Parathyroid adenoma (tissue), 2 donors: ENCODE data around the gene MYO9B.

Source experiments
- H2AFZ ChIP-seq: fragments of 300-600 bp; sonication (generic); one replicate; pipeline ENCODE4 v1.7.0; 2017; ENCODE audit warnings: antibody characterized with exemption, mild to moderate bottlenecking
- H3K27ac ChIP-seq: fragments of 300-600 bp; sonication (generic); one replicate; pipeline ENCODE4 v1.7.0; 2017
- H3K27me3 ChIP-seq: fragments of 300-600 bp; sonication (generic); one replicate; pipeline ENCODE4 v1.7.0; 2017; ENCODE audit warnings: low read length; ENCODE audit not compliant: control insufficient read depth, insufficient read depth
- H3K36me3 ChIP-seq: fragments of 300-600 bp; sonication (generic); one replicate; pipeline ENCODE4 v1.7.0; 2017; ENCODE audit warnings: low read length; ENCODE audit not compliant: control insufficient read depth, insufficient read depth
- H3K4me1 ChIP-seq: fragments of 300-600 bp; sonication (generic); one replicate; pipeline ENCODE4 v1.7.0; 2017; ENCODE audit warnings: control low read depth
- H3K4me2 ChIP-seq: fragments of 300-600 bp; sonication (generic); one replicate; pipeline ENCODE4 v1.7.0; 2017; ENCODE audit warnings: low read length
- H3K4me3 ChIP-seq: fragments of 300-600 bp; sonication (generic); one replicate; pipeline ENCODE4 v1.7.0; 2017; ENCODE audit warnings: low read depth, low read length
- H3K79me2 ChIP-seq: fragments of 300-600 bp; sonication (generic); one replicate; pipeline ENCODE4 v1.7.0; 2017; ENCODE audit warnings: control low read depth
- H3K9ac ChIP-seq: fragments of 300-600 bp; sonication (generic); one replicate; pipeline ENCODE4 v1.7.0; 2017; ENCODE audit warnings: mild to moderate bottlenecking
- H3K9me3 ChIP-seq: fragments of 300-600 bp; sonication (generic); one replicate; pipeline ENCODE4 v1.7.0; 2017; ENCODE audit warnings: low read length; ENCODE audit not compliant: control insufficient read depth
- TF ChIP-seq, protein P1 (sequence below): fragments of 300-600 bp; sonication (generic); IDR thresholded peaks from one replicate; pipeline ENCODE4 v1.7.0; 2017; ENCODE audit warnings: antibody characterized with exemption, mild to moderate bottlenecking
- donor health status: primary hyperparathyroidism.

MYO9B gene

DNA sequence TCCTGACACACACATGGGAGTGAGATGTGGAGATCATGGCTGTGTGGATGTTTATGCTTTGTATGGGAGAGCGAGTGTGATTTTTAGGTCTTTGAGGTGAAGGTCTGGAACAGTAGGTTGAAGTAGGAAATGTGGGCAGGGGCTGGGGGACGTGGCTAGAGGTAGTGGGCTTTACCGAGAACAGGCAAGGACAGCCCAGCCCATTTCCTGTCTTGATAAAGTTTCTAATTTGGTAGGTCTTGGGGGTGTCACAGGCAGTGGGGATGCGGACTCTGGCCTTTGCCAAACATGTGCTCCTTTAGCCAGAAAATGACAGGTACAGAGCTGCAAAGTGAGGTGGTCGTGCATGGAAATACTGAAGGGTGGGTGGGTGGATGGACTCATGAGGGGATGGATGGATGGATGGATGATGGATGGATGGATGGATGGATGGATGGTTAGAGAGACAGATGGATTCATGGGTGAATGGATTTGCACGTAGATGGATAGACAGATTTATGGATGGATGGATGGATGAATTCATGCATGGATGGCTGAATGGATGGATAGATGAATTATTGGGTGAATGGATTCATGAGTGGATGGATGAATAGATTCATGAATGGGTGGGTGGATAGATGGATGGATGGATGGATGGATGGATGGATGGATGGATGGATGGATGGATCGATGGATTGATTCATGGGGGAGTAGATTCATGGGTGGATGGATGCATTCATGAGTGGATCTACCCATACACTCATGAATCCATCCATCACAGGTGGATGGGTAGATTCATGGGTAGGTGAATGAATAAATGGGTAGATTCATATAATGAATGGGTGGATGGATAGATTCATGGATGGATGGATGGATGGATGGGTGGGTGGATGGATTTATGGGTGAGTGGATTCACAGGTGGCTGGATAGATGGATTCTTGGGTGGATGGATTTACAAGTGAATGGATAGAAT, 70.2 kb downstream of the MYO9B start:
- H3K4me1 ChIP-seq, result no peaks in the 10 kb centered on the region
- H2AFZ ChIP-seq, result no peak overlapping the region
- no peaks in the 10 kb centered on the region for H3K36me3 ChIP-seq
- H3K9ac ChIP-seq, result no peak overlapping the region
- H3K27me3 ChIP-seq, result no peaks in the 10 kb centered on the region
- no peak overlapping the region for H3K4me2 ChIP-seq
- no peaks in the 10 kb centered on the region for H3K79me2 ChIP-seq
- H3K27ac ChIP-seq, result no peak overlapping the region
- no peaks in the 10 kb centered on the region for H3K9me3 ChIP-seq
- TF ChIP-seq, protein P1, sequence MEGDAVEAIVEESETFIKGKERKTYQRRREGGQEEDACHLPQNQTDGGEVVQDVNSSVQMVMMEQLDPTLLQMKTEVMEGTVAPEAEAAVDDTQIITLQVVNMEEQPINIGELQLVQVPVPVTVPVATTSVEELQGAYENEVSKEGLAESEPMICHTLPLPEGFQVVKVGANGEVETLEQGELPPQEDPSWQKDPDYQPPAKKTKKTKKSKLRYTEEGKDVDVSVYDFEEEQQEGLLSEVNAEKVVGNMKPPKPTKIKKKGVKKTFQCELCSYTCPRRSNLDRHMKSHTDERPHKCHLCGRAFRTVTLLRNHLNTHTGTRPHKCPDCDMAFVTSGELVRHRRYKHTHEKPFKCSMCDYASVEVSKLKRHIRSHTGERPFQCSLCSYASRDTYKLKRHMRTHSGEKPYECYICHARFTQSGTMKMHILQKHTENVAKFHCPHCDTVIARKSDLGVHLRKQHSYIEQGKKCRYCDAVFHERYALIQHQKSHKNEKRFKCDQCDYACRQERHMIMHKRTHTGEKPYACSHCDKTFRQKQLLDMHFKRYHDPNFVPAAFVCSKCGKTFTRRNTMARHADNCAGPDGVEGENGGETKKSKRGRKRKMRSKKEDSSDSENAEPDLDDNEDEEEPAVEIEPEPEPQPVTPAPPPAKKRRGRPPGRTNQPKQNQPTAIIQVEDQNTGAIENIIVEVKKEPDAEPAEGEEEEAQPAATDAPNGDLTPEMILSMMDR, result no peak
- H3K4me3 ChIP-seq, result no peak overlapping the region

DNA sequence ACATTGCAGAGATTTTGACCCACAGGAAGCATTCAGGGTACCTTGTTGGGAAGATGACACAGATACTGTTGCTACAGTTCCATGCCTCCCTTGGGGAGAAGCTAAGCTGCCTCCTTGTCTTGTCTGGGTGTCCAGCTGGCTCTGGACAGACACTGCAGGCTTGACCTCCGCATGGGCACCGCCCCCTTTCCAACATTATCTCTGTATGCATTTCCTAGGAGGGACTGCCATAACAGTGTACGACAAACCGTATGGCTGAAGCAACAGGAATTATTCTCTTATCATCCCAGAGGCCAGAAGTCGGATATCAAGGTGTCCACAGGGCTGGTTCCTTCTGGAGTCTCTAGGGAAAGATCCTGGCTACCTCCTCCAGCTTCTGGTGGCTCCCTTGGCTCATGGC, 72.6 kb downstream of the MYO9B start:
- H3K4me3 ChIP-seq, result no peak overlapping the region
- no peaks in the 10 kb centered on the region for H3K4me1 ChIP-seq
- H3K4me2 ChIP-seq, result no peak overlapping the region
- H3K9me3 ChIP-seq, result no peaks in the 10 kb centered on the region
- H3K9ac ChIP-seq, result no peak overlapping the region
- H2AFZ ChIP-seq, result no peak overlapping the region
- H3K36me3 ChIP-seq, result no peaks in the 10 kb centered on the region
- TF ChIP-seq, protein P1, result no peak
- H3K27ac ChIP-seq, result no peak overlapping the region
- H3K27me3 ChIP-seq, result no peaks in the 10 kb centered on the region
- H3K79me2 ChIP-seq, result no peaks in the 10 kb centered on the region

GRCh38 chr19:17149393-17150135, 74.0 kb downstream of the MYO9B start:
- no peak overlapping the region for H3K4me3 ChIP-seq
- no peaks in the 10 kb centered on the region for H3K9me3 ChIP-seq
- H3K36me3 ChIP-seq, result no peaks in the 10 kb centered on the region
- TF ChIP-seq, protein P1, result no peak
- H3K79me2 ChIP-seq, result no peaks in the 10 kb centered on the region
- no peak overlapping the region for H3K27ac ChIP-seq
- no peaks in the 10 kb centered on the region for H3K27me3 ChIP-seq
- no peak overlapping the region for H3K9ac ChIP-seq
- H3K4me1 ChIP-seq, result no peaks in the 10 kb centered on the region
- H3K4me2 ChIP-seq, result no peak overlapping the region
- no peak overlapping the region for H2AFZ ChIP-seq

DNA sequence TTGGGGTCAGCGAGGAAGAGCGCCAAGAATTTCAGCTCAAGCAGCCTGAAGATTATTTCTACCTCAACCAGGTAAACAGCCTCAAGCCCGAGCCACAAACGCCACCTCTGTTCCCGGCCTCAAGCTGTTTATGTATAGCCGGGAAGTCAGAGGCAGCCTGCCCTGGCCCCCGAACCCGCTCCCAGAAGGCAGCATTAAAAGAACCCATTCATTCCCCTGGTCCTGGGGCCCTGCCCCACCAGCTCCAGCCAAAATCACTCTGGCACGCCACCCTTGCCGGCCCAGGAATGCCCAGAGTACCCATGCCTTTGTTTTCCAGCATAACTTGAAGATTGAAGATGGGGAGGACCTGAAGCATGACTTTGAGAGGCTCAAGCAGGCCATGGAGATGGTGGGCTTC, 78.4 kb downstream of the MYO9B start:
- H3K79me2 ChIP-seq, result no peaks in the 10 kb centered on the region
- no peak overlapping the region for H3K9ac ChIP-seq
- no peaks in the 10 kb centered on the region for H3K9me3 ChIP-seq
- no peak overlapping the region for H3K27ac ChIP-seq
- no peaks in the 10 kb centered on the region for H3K36me3 ChIP-seq
- no peaks in the 10 kb centered on the region for H3K4me1 ChIP-seq
- no peak overlapping the region for H3K4me3 ChIP-seq
- H3K4me2 ChIP-seq, result no peak overlapping the region
- no peak overlapping the region for H2AFZ ChIP-seq
- TF ChIP-seq, protein P1, result no peak
- H3K27me3 ChIP-seq, result no peaks in the 10 kb centered on the region
